IMR-90 (cell line): Measurements from ENCODE around the gene FBH1.

Experiments used
- POLR2A ChIP-seq: IDR thresholded peaks from 2 replicates; pipeline ENCODE4 v1.6.1; 2012; ENCODE audit warnings: mild to moderate bottlenecking, low read depth, low read length
- RAD21 ChIP-seq: IDR thresholded peaks from 2 replicates; pipeline ENCODE4 v1.6.1; 2012; ENCODE audit warnings: low read length, improper control_type of control experiment
- RCOR1 ChIP-seq: IDR thresholded peaks from 2 replicates; pipeline ENCODE4 v1.6.1; 2012; ENCODE audit warnings: mild to moderate bottlenecking, low read length, improper control_type of control experiment; ENCODE audit not compliant: insufficient replicate concordance
- TF ChIP-seq, protein P1 (sequence below): conservative IDR thresholded peaks from 2 replicates; pipeline ENCODE4 v1.5.1; 2012; ENCODE audit warnings: mild to moderate bottlenecking, low read depth, low read length, improper control_type of control experiment

DNA sequence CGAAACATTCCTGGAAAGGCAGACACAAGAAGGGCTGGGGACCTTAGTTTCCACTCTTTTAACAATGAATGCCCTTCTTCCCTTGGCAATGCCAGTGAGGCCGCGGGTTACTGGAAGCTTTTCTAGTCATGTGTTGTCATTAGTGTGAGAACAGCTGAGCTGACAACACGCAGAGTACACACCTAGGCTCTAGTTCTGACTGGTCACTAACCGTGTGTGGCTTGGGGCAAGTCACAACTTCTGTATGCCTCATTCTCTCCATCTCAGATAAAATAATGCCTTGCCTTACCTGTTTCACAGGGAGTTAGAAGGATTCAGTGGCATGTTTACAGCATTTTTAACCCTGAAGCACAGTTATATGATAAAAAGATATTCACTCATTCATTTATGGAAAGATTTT lies 31.7 kb downstream of the FBH1 start:
- TF ChIP-seq, protein P1, sequence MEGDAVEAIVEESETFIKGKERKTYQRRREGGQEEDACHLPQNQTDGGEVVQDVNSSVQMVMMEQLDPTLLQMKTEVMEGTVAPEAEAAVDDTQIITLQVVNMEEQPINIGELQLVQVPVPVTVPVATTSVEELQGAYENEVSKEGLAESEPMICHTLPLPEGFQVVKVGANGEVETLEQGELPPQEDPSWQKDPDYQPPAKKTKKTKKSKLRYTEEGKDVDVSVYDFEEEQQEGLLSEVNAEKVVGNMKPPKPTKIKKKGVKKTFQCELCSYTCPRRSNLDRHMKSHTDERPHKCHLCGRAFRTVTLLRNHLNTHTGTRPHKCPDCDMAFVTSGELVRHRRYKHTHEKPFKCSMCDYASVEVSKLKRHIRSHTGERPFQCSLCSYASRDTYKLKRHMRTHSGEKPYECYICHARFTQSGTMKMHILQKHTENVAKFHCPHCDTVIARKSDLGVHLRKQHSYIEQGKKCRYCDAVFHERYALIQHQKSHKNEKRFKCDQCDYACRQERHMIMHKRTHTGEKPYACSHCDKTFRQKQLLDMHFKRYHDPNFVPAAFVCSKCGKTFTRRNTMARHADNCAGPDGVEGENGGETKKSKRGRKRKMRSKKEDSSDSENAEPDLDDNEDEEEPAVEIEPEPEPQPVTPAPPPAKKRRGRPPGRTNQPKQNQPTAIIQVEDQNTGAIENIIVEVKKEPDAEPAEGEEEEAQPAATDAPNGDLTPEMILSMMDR: no peak
- TF ChIP-seq RAD21: no peak
- TF ChIP-seq RCOR1: no peak
- no peak for TF ChIP-seq POLR2A
